ENCODE measurements around the gene PHAF1.

Gene PHAF1

DNA sequence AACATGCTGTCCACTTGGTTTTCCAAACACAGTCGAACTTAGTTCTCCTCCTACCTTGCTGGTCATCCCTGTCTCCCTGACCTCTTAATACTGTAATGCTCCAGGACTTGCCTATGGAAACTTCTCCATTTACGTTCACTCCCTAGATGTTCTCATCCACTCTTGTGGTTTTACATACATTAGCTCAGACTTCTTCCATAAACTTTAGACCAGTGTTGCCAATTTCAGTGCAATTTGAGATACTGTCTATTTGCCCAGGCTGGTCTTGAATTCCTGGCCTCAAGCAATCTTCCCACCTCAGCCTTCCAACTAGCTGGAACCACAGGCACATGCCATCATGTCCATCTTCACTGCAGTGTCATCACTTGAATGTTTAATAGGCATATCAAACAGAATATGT, 72.5 kb downstream of the PHAF1 start:
- DNase-seq (ENCODE audit: low spot score), result no peak

DNA sequence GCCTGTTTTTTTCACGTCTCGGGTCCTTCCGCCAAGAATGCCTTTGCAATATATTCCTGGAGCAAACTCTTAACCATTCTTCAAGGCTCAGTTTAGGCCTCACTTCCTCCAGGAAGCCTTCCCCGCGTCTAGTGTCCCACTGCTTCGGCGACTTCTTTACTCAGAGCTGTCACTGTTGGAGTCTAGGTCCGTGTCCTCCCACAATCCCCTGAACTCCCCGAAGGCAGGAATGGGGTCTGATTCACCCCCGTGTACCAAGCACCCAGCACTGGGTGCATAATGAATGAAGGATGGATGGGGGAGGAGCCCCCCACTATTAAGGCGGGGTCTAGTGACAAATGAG, 73.5 kb downstream of the PHAF1 start:
- DNase-seq (ENCODE audit: low spot score), result no peak

DNA sequence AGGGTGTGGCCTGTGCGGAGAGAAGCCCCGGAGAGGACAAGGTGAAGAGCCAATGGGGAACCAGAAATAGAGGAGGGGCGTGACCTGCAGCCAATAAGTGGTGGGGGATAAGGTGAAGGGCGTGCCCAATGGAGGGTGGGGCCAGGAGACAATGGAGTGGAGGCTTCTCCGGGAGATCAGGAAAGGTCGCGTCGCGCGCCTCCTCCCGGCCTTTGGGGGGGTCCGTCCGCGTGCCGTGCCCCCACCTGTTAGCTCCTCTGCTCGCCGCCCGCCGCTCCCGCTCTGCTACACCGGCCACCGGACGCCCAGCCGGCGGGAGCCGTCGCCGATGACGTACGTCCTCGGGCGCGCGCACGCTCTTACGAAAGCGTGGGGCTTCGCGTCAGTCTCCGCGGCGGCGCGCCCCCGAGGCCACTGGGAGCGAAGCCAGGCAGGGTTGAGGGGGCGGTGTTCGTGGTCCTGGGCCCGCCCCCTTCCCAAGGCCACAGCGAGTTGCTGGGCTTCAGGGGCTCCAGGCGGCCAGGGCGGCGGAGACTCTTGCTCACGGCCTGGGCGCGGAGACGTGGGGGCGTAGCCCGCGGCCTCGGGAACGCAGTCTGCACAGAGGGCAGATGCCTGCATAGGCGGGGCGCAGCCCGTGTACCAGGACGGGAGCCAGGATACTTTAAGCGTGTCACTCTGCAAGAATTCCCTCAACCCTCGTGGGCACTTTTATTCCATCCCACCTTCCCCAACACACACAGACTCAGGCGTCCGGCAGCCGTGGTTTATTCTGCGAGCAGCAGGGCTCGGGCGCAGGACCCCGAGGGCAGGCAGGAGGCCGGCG, 74.1 kb downstream of the PHAF1 start, which contains the start of gene MATCAP1:
Gene MATCAP1, minus strand, starts transcription at position 337 of the 826 bp plus-strand sequence. CDS start 3,353 bp downstream, outside the sequence.
- DNase-seq (ENCODE audit: low spot score), result peak; percentile 96

DNA sequence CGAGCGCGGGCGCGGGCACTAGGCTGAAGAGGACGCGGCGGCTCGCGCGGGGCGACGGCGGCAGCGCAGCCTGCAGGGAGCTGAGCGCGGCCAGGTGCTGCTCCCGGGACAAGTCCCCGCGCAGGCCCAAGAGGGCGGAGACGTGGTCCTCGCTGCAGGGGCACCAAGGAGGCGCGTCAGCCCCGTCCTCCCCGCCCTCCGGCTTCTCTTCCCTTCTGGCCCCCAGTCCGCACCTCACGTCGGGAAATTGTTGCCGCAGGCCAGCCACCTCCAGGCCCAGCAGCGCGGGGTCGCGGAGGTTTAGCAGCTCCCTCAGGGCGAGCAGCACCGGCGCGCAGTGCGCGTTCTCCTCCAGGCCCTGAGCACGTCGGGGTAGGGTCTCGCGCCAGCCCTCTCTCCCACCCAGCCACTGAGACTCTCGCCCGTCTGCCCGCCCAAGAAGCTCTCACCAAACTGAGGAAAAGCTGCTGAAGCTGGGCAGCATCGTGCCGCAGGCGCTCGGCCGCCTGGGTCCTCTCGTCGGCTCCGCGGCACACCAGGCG, 74.8 kb downstream of the PHAF1 start:
- DNase-seq (ENCODE audit: low spot score), result no peak

DNA sequence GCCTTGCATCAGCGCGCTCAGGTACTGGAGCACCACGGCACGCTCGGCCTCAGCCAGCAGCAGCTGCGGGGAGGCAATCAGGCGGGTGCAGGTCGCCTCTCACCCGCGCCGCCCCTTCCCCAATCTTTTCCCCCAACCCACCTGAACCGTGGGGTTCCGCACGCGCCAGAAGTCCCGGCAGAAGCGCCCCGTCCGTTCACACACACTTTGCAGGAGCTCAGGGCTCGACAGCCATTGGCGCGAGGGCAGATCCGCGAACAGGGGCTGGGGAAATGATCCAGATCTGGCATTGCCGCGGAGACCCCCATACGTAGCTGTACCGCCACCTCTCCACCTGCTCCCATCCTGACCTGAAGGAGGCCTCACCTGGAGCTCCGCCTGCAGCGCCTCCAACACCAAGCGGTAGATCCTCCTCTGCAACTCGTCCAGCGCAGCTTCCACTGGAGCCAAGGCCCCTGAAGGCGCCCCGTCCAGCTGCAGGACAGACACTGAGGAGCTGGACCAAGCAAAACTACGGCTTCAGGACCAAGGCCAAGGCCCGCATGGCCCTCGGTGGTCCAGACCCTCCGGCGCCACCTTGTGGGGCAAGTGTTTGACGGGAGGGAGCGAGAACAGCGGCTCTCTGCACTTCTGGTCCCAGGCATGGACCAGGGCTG, 75.4 kb downstream of the PHAF1 start:
- peak; percentile 83 for DNase-seq (ENCODE audit: low spot score)

DNA sequence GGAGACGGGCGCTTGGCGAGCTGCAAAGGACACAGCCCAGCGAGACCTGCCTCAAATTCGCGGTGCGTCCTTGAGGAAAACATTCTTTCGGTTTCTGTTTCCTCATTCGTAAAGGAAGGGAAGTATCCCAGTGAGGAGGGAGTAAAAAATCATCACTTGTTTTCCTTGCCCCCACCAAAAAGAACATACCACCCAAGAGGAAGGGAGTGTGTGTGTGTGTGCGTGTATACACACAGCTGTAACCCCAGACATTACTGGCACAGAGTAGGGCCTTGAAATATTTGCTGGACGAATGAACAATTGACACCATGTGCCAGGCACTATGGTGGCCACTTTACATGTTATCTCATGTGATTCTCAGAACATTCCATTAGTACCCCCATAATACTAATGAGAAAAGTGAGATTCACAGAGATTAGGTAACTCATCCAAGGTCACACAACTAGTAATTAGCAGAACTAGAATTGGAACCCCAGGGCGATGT, 76.0 kb downstream of the PHAF1 start:
- DNase-seq (ENCODE audit: low spot score), result no peak

DNA sequence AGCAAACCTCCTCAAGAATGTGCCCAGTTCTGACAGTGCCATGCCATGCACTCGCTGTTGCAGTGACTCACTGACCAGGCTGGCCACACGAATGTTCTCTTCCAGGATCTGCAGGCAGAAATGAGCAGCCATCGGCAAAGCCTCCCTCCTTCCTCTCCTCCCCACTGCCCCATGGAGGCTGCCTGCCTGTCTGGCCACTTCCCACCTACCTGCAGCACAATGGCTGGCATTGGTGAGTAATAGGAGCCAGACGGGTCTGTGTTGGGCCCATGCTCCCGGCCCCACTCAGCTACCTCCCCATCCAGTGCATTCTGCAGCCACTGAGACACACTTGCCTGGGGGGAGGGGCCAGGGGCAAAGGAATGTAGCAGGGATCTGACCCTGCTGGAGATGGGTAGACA, 76.8 kb downstream of the PHAF1 start:
- no peak for DNase-seq (ENCODE audit: low spot score)

DNA sequence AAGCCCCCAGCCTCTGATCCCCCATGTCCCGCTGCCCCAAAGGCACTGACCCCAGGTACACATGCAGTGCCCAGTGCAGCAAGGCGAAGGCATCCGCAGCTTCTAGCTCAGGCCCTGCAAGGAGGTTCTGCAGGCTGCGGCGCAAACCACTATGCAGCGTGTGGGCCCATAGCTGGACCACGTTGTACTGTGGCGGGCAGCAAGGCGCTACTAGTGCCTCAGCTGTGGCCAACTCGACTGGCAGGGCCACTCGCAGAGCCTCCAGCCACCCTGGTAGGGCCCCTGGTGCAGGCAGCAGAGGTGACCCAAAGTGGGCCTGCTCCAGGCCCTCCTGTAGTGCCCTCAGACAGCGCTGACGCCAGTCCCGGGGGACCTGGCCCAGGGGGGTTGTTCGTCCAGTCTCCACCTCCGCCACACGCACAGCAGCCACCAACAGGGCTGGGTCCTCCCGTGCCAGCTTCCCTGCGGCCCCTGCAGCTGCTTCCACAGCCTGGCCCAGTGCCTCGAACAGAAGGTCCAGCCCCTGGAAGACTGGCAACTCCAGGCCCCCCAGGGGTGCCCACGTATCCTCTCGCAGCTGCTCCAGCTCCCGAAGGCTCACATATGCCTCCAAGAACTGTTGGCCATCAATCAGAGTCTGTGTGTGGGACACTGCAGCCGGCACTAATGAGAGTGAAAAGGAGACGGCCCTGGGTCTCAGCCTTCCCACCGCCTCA, 77.6 kb downstream of the PHAF1 start:
- no peak for DNase-seq (ENCODE audit: low spot score)

DNA sequence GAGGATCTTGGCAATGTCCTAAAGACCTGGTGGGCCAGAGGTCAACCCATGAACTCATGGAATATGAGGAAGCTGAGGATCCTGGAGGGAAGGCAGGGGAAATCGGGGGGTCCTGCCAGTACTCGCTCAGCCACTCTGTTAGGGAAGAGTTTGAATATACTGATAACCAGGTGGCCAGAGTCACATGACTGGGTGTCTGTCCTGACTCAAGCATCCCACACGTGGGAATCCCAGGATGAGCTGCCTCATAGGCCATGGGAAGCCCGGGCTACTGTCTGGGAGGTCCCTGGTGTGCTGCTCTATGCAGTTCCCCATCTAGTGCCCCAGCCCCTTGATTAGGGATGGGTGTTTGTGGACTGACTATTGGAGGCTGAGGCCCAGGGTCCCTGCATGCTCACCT, 78.6 kb downstream of the PHAF1 start:
- no peak for DNase-seq (ENCODE audit: low spot score)

DNA sequence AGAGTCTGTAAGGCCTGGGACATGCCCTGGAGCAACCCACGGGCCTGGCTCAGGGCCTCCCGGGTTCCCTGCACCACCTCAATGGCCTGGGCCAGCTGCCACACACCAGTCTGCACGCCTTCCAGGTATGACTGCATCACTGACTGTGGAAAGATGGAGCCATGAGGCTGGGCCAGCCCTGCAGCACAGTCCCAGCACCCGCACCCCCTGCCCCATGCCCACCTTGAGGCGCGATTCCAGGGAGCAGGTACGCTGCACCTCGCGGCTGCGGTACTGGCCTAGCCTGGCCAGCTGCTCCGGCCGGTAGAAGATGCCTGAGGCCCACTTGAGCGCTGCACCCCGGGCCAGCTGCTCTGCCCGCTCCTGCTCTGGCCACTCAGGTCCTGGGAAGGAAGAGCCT, 79.1 kb downstream of the PHAF1 start:
- DNase-seq (ENCODE audit: low spot score), result no peak

DNA sequence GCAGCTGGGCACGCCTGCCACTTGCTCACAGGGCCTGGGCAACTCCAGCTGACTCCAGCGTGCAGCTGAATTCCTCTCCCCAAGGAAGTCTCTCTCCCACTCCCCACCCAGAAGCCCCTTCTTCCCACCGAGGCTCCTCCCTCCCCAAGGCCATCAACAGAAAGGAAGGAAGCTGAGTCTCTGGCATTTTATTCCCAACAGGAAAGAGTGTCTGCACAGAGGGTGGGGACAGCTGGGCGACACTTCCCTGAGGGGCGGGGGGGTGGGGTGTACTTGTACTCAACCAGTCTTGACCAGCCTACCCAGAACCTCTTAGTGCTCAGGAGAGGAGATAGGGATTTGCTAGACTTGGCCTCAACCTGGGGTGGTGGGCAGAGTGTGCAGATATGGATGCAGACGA, 80.3 kb downstream of the PHAF1 start, which contains the start of gene EXOC3L1:
Gene EXOC3L1, minus strand, starts transcription at position 96 of the 400 bp plus-strand sequence. CDS start 460 bp downstream, outside the sequence.
- no peak for DNase-seq (ENCODE audit: low spot score)

DNA sequence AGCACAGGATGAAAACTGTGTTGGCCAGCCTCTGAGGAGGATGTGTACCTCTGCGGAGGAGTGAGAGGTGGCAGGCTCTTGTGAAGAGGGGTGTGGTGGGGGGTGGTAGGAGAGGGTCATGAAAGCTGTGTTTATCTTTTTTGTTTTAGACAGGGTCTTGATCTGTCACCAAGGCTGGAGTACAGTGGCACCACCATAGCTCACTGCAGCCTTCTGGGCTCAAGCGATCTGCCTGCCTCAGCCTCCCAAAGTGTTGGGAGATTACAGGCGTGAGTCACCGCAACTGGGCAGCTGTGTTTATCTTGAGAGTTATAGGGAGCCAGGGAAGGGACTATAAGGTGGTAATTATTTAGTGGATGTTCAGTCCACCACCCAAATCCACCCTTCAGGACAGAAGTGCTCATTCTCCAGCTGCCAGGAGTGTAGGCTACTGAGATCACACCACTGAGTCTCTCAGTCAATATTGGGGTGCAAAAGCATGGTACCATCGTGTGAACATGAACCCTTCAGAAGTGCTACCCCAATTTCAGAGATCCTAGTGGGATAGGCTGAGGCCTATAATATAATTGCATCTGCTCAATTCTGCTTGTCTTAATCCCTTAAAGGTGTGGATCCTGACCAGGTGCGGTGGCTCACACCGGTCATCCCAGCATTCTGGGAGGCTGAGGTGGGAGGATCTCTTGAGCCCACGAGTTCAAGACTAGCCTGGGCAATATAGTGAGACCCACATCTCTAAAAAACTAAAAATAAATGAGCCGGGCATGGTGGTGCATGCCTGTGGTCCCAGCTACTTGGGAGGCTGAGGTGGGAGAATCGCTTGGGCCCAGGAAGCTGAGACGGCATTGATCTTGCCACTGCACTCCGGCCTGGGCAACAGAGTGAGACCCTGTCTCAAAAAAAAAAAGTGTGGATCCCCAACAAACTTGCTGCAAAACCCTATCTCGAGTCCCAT, 81.0 kb downstream of the PHAF1 start:
- no peak for DNase-seq (ENCODE audit: low spot score)

DNA sequence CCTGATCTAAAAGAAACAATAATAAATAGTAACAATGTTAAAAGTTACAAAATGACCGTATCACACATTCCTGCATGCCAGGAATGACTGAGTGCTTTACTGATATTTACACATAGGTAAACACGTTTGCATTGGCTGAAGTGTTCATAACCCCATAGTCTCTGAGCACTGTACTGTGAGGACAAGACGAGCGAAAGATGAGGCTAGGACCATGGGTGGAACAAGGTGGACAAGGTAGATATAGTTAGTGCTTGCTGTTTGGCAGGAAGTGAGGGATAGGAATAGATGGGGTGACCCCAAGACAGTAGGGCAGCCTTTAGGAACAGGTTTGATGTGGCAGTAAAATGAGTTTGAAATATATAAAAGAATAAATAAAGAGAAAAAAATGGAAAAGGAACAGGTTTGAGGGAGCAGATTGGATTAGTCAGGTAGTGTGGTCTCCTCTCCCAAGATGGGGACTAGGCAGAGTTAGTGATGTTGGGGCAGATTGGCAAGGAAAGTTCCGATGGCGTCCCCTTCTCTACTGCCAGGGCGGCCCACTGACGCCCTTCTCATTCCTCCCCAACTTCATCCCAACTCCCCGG, 81.8 kb downstream of the PHAF1 start:
- no peak for DNase-seq (ENCODE audit: low spot score)

DNA sequence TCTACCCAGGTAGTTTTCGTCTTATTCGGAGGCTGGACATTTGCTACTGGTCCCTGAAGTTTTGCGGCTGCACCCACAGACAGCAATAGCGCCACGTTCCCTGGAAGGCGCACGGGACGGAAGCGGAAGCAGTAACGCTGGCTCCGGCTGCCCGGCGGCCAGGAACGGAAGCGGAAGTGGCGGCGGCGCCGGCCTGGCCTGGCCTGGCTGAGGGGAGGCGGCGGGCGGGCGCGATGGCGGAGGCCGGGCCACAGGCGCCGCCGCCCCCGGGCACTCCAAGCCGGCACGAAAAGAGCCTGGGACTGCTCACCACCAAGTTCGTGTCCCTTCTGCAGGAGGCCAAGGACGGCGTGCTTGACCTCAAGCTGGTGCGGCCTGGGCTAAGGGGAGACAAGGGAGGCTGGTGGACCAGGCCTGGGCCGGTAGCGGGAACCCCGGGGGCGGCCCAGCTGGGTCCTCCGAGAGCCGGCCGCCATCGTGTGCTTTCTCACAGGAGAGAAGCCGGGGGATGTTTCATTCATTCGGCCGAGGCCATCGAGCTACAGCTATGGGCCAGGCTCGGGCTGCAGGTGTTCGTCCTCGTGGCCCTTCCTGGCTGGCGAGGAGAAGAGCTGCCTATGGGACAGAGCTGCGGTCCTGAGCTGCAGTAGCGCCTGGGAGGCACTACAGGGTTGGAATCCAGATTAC, 82.4 kb downstream of the PHAF1 start, which contains the start of gene E2F4:
Gene E2F4, plus strand, starts transcription at position 161 of the 687 bp plus-strand sequence. Its CDS starts 73 bp downstream, at position 234.
- peak; percentile 86 for DNase-seq (ENCODE audit: low spot score)

DNA sequence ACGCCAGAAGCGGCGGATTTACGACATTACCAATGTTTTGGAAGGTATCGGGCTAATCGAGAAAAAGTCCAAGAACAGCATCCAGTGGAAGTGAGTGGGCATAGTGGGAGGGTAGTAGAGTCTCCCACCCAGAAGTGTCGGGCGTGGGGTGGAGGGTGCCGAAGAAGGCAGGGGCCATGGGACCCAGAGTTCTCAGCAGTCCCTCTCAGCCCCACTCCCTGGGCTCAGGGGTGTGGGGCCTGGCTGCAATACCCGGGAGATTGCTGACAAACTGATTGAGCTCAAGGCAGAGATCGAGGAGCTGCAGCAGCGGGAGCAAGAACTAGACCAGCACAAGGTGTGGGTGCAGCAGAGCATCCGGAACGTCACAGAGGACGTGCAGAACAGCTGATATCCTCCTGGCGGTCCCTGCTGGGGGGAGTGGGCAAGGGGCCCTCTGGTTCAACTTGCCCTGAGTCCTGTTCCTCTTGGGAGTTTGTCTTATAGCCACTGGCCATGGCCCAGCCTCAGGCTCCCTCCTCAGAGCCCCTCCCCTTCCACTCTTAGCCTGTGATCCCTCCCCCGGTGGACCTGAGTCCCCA, 83.1 kb downstream of the PHAF1 start:
- no peak for DNase-seq (ENCODE audit: low spot score)

DNA sequence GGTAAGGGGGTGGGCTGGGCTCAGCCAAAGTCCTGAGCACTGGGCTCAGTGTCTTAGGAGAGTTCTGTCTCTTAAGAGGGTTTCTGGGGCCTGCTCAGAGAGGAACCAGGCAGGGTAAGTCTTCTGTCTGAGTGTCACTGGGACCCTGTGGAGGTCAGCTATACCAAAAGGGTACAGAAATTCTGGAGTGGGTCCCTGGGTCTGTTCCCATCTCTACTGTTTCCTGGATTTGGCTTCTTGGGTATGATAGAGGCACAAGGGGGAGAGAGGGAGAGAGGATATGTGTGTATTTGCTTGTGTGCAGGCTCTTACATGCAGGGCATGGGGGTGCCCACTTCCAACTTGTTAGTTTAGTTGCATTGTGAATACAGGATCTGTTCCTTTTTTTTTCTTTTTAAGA, 83.8 kb downstream of the PHAF1 start:
- DNase-seq (ENCODE audit: low spot score), result no peak

DNA sequence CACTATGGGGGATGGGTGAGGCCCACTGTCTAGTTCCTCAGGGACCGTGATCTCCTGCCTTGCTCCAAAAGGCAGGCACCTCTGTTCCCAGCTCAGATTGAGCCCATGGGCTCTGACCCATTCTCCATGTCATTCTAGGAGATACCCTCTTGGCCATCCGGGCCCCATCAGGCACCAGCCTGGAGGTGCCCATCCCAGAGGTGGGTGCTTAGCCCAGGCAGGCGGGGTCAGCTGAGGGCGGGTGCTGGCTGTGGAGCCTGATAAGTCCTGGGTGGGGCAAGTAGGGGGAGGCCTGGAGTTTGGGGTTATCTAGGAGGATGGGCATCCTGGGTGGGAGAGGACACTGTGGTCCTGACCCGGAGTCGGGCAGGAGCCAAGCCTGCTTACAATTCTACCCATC, 84.5 kb downstream of the PHAF1 start:
- DNase-seq (ENCODE audit: low spot score), result no peak

DNA sequence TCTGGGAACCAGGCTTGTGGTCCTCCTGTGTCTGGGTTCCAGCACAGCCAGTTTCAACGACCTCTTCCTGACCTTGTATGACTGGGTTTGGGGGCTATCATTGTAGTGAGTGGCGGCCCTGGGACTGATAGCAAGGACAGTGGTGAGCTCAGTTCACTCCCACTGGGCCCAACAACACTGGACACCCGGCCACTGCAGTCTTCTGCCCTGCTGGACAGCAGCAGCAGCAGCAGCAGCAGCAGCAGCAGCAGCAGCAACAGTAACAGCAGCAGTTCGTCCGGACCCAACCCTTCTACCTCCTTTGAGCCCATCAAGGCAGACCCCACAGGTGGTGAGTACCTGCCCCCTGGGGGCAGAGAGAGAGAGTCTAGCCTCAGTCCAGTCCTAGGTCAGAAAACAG, 85.9 kb downstream of the PHAF1 start:
- DNase-seq (ENCODE audit: low spot score), result no peak

DNA sequence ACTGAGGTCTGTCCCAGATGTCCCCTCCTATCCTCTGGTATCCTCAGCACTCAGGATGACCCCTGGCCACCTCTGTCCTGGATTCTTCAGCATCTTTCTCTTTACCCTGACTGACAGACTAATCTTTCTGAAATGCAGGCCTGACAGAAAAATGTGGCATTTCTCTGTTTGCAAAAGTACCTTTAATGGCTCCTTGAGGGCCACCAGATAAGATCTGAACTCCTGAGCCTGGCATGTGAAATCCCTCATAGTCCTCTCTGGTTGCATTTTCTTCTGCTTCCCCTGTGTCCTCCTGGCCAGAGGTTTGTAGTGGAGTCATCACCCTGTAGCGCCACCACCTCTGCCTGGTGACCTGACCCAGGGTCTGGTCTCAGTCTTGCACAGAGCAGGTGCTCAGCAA, 87.1 kb downstream of the PHAF1 start:
- no peak for DNase-seq (ENCODE audit: low spot score)

DNA sequence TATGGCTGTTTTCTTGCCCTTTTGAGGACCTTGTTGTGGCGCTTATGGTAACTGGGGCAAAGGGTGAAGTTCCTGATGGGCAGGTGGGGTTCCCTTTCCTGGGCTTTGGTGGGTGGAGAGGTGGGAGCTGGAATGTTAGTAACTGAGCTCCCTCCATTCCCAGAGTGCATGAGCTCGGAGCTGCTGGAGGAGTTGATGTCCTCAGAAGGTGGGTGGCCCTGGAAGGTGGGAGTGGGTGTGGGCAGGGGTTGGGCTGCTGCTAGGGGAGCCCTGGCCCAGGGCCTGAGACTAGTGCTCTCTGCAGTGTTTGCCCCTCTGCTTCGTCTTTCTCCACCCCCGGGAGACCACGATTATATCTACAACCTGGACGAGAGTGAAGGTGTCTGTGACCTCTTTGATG, 88.0 kb downstream of the PHAF1 start:
- DNase-seq (ENCODE audit: low spot score), result no peak
